ENCODE data around the gene CCL27.
A peak's percentile ranks its signal among the peaks of the same experiment; 100 is the strongest.

Gene CCL27

GRCh38 chr9:34665067-34665380 is 2.6 kb upstream of the CCL27 start:
- TF ChIP-seq SUZ12 (IDR thresholded peaks at IDR 0.05; ENCODE audit: extremely low read depth, insufficient read depth, insufficient read length) (no peak), YY1 (IDR thresholded peaks at IDR 0.05; ENCODE audit: insufficient read depth, insufficient read length) (no peak), ZNF274 (IDR thresholded peaks at IDR 0.05; ENCODE audit: low read depth, low read length) (no peak)
- H3K36me3 ChIP-seq (ENCODE audit: insufficient read depth, insufficient read length, low read length) = peaks cover 31% of the 10 kb centered on the region
- peak overlapping the region; percentile 57 for H3K4me3 ChIP-seq (ENCODE audit: insufficient read length, low read depth)
- H3K4me1 ChIP-seq (ENCODE audit: insufficient read depth, insufficient read length) = peaks cover 4% of the 10 kb centered on the region
- no peaks in the 10 kb centered on the region for H3K27me3 ChIP-seq (ENCODE audit: insufficient read depth, insufficient read length)
- H3K9me3 ChIP-seq (ENCODE audit: insufficient read depth, low read length) = peaks cover 15% of the 10 kb centered on the region; the same call in 1 of the 2 replicates
- no peak for DNase-seq (ENCODE audit: low read depth, low spot score)
- H3K9ac ChIP-seq (ENCODE audit: insufficient read length, low read depth) = peak overlapping the region; percentile 85

GRCh38 chr9:34664281-34665066 is 2.0 kb upstream of the CCL27 start:
- peak overlapping the region; percentile 85 for H3K9ac ChIP-seq (ENCODE audit: insufficient read length, low read depth)
- peaks cover 4% of the 10 kb centered on the region for H3K4me1 ChIP-seq (ENCODE audit: insufficient read depth, insufficient read length)
- H3K9me3 ChIP-seq (ENCODE audit: insufficient read depth, low read length) = peaks cover 10% of the 10 kb centered on the region; the same call in 1 of the 2 replicates
- no peak for TF ChIP-seq ZNF274 (IDR thresholded peaks at IDR 0.05; ENCODE audit: low read depth, low read length)
- no peak for TF ChIP-seq SUZ12 (IDR thresholded peaks at IDR 0.05; ENCODE audit: extremely low read depth, insufficient read depth, insufficient read length)
- TF ChIP-seq YY1 (IDR thresholded peaks at IDR 0.05; ENCODE audit: insufficient read depth, insufficient read length) = no peak
- peak overlapping the region; percentile 57 for H3K4me3 ChIP-seq (ENCODE audit: insufficient read length, low read depth)
- H3K27me3 ChIP-seq (ENCODE audit: insufficient read depth, insufficient read length) = no peaks in the 10 kb centered on the region
- H3K36me3 ChIP-seq (ENCODE audit: insufficient read depth, insufficient read length, low read length) = peaks cover 30% of the 10 kb centered on the region
- peak; percentile 78 for DNase-seq (ENCODE audit: low read depth, low spot score)

GRCh38 chr9:34663303-34663605 is 797 bp upstream of the CCL27 start:
- peaks cover 4% of the 10 kb centered on the region for H3K4me1 ChIP-seq (ENCODE audit: insufficient read depth, insufficient read length)
- TF ChIP-seq YY1 (IDR thresholded peaks at IDR 0.05; ENCODE audit: insufficient read depth, insufficient read length) (no peak), ZNF274 (IDR thresholded peaks at IDR 0.05; ENCODE audit: low read depth, low read length) (no peak), SUZ12 (IDR thresholded peaks at IDR 0.05; ENCODE audit: extremely low read depth, insufficient read depth, insufficient read length) (no peak)
- H3K4me3 ChIP-seq (ENCODE audit: insufficient read length, low read depth) = no peak overlapping the region
- peaks cover 21% of the 10 kb centered on the region for H3K36me3 ChIP-seq (ENCODE audit: insufficient read depth, insufficient read length, low read length)
- H3K27me3 ChIP-seq (ENCODE audit: insufficient read depth, insufficient read length) = no peaks in the 10 kb centered on the region
- no peak for DNase-seq (ENCODE audit: low read depth, low spot score)
- H3K9ac ChIP-seq (ENCODE audit: insufficient read length, low read depth) = no peak overlapping the region
- peaks cover 3% of the 10 kb centered on the region; the same call in 1 of the 2 replicates for H3K9me3 ChIP-seq (ENCODE audit: insufficient read depth, low read length)

DNA sequence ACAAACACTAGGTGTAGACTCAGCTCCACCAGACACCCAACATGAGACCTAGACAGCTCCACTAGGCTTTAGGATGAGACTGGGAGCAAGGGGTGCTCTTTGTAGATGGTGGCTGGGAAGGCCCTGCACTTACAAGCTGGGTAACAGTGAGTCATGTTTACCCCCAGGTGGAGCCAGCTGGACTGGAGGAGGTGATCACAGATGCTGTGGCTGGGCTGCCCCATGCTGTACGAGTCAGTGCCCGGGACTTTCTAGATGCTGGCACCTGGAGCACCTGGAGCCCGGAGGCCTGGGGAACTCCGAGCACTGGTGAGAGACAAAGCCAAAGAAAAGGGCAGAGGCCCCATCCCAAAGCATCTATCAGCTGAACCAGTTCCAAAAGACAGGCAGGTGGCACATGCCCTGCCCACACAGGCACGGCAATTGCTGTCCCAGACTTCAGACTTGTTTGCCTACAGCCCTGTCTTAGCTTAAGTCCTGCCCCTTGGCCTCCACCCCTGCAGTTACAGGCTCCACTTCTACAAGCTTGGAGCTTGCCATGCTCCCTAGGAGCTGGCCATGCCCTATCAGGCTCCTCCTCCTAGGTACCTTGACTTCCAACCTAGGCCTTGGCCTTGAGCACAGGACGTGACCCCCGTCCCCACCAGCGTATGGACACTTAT is 2.7 kb downstream of the CCL27 start:
- DNase-seq (ENCODE audit: low read depth, low spot score) = no peak
- TF ChIP-seq SUZ12 (IDR thresholded peaks at IDR 0.05; ENCODE audit: extremely low read depth, insufficient read depth, insufficient read length) (no peak), YY1 (IDR thresholded peaks at IDR 0.05; ENCODE audit: insufficient read depth, insufficient read length) (no peak), ZNF274 (IDR thresholded peaks at IDR 0.05; ENCODE audit: low read depth, low read length) (no peak)

DNA sequence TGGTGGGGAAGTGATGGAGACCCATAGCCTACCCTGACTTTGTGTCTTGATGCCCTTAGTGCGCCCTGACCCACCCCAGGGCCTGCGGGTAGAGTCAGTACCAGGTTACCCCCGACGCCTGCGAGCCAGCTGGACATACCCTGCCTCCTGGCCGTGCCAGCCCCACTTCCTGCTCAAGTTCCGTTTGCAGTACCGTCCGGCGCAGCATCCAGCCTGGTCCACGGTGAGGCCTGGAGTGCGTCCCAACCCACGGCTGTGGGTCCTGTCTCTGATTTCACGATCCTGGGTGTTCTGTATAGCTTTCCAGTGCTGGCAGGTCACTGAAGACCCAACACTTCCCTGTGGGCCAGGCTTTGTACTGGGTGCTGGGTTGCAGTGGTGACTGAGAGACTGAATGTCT is 4.0 kb downstream of the CCL27 start:
- H3K27me3 ChIP-seq (ENCODE audit: insufficient read depth, insufficient read length) = no peaks in the 10 kb centered on the region
- no peak overlapping the region for H3K9ac ChIP-seq (ENCODE audit: insufficient read length, low read depth)
- no peak overlapping the region for H3K4me3 ChIP-seq (ENCODE audit: insufficient read length, low read depth)
- peaks cover 9% of the 10 kb centered on the region for H3K4me1 ChIP-seq (ENCODE audit: insufficient read depth, insufficient read length)
- TF ChIP-seq SUZ12 (IDR thresholded peaks at IDR 0.05; ENCODE audit: extremely low read depth, insufficient read depth, insufficient read length) (no peak), YY1 (IDR thresholded peaks at IDR 0.05; ENCODE audit: insufficient read depth, insufficient read length) (no peak), ZNF274 (IDR thresholded peaks at IDR 0.05; ENCODE audit: low read depth, low read length) (no peak)
- DNase-seq (ENCODE audit: low read depth, low spot score) = no peak
- H3K9me3 ChIP-seq (ENCODE audit: insufficient read depth, low read length) = no peaks in the 10 kb centered on the region
- peaks cover 6% of the 10 kb centered on the region for H3K36me3 ChIP-seq (ENCODE audit: insufficient read depth, insufficient read length, low read length)

More for the DNA sequence above, 2.7 kb downstream of the CCL27 start:
- Histone ChIP-seq H3K4me1 (ENCODE audit: insufficient read depth, insufficient read length) (peaks cover 8% of the 10 kb centered on the region), H3K27me3 (ENCODE audit: insufficient read depth, insufficient read length) (no peaks in the 10 kb centered on the region), H3K9ac (ENCODE audit: insufficient read length, low read depth) (no peak overlapping the region), H3K9me3 (ENCODE audit: insufficient read depth, low read length) (no peaks in the 10 kb centered on the region), H3K4me3 (ENCODE audit: insufficient read length, low read depth) (no peak overlapping the region), H3K36me3 (ENCODE audit: insufficient read depth, insufficient read length, low read length) (peaks cover 6% of the 10 kb centered on the region)

DNA sequence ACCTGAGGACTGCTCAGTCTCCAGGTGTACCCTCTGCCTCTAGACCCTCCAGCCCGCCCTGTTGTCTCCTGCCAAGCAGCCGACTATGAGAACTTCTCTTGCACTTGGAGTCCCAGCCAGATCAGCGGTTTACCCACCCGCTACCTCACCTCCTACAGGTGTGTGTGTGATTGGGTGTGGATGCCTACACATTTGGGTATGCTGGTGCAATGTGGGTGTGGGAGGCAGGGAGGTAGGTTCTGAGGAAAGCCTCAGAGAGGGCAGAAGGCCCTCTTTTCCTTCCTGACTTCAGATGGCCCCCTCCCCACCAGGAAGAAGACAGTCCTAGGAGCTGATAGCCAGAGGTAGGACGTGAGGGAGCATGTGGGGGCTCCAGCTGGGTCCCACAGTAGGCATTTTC is 5.5 kb downstream of the CCL27 start:
- no peaks in the 10 kb centered on the region for H3K9me3 ChIP-seq (ENCODE audit: insufficient read depth, low read length)
- no peak overlapping the region for H3K4me3 ChIP-seq (ENCODE audit: insufficient read length, low read depth)
- H3K9ac ChIP-seq (ENCODE audit: insufficient read length, low read depth) = no peak overlapping the region
- DNase-seq (ENCODE audit: low read depth, low spot score) = no peak
- H3K27me3 ChIP-seq (ENCODE audit: insufficient read depth, insufficient read length) = no peaks in the 10 kb centered on the region
- peaks cover 6% of the 10 kb centered on the region for H3K36me3 ChIP-seq (ENCODE audit: insufficient read depth, insufficient read length, low read length)
- H3K4me1 ChIP-seq (ENCODE audit: insufficient read depth, insufficient read length) = peaks cover 23% of the 10 kb centered on the region
- TF ChIP-seq SUZ12 (IDR thresholded peaks at IDR 0.05; ENCODE audit: extremely low read depth, insufficient read depth, insufficient read length) (no peak), YY1 (IDR thresholded peaks at IDR 0.05; ENCODE audit: insufficient read depth, insufficient read length) (no peak), ZNF274 (IDR thresholded peaks at IDR 0.05; ENCODE audit: low read depth, low read length) (no peak)

DNA sequence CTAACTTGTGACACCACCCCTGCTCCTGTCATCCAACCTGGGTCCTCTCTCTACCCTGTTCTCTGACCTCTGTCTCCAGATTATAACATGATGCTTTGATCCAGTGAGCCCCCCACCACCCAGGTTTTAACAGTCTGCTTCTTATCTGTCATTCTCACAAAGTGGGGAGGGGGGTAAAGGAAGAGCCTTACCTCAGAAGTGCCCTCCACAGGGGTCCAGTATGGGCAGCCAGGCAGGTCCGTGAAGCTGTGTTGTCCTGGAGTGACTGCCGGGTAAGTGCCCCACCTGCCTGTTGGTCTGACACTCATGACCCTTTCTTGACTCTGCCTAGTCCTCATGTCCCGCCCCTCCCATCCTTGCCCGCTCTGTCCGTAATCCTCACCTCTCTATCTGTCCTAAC is 7.1 kb downstream of the CCL27 start:
- H3K27me3 ChIP-seq (ENCODE audit: insufficient read depth, insufficient read length) = no peaks in the 10 kb centered on the region
- no peak for DNase-seq (ENCODE audit: low read depth, low spot score)
- no peak overlapping the region for H3K4me3 ChIP-seq (ENCODE audit: insufficient read length, low read depth)
- H3K9ac ChIP-seq (ENCODE audit: insufficient read length, low read depth) = no peak overlapping the region
- peaks cover 26% of the 10 kb centered on the region for H3K4me1 ChIP-seq (ENCODE audit: insufficient read depth, insufficient read length)
- TF ChIP-seq YY1 (IDR thresholded peaks at IDR 0.05; ENCODE audit: insufficient read depth, insufficient read length) (no peak), ZNF274 (IDR thresholded peaks at IDR 0.05; ENCODE audit: low read depth, low read length) (no peak), SUZ12 (IDR thresholded peaks at IDR 0.05; ENCODE audit: extremely low read depth, insufficient read depth, insufficient read length) (no peak)
- H3K9me3 ChIP-seq (ENCODE audit: insufficient read depth, low read length) = no peaks in the 10 kb centered on the region
- peaks cover 14% of the 10 kb centered on the region for H3K36me3 ChIP-seq (ENCODE audit: insufficient read depth, insufficient read length, low read length)

Data from NT2/D1 (cell line).